ENCODE measurements around the gene DDAH2.
"Not testable (repeated sequence)": the region's sequence is repeated elsewhere in the genome, so short reads cannot be mapped to it uniquely, and the experiment has no call there.

The DDAH2 gene

DNA sequence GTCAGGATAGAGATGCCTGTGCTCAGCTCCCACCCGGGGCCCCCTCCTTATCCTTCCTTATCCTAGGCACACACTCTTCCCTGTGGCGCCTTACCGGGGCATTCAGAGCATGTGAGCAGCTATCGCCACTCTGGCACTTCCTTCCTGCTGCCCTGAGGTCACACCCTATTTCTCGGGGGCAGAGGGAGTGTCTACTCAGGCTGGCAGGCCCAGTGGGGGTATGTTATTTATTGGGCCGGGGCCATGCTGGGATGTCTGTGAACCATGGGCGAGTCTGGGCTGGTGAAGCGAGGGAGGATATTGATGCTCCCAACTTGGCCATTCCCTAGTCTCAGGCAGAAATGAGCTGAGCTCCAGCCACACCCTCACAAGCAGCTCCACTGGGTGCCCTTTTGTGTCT lies 17.9 kb downstream of the DDAH2 start:
- no peak for DNase-seq

GRCh38 chr6:31710523-31711219 lies 18.4 kb downstream of the DDAH2 start:
- DNase-seq, result no peak

- not testable (repeated sequence) for DNase-seq
These were observed 19.9 kb downstream of the DDAH2 start for GRCh38 chr6:31709157-31709556.

DNA sequence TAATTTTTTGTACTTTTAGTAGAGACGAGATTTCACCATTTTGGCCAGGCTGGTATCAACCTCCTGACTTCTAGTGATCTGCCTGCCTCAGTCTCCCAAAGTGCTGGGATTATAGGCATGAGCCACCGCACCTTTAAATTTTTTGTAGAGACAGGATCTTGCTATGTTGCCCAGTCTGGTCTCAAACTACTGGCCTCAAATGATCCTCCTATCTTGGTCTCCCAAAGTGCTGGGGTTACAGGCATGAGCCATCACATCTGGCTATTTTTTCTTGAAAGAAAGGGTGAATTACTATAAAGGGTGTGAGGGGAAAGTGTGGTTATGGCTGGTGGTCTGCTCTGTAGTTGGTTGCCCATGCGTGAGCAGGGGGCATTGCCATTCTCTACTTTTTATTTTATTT lies 20.9 kb downstream of the DDAH2 start:
- no peak for DNase-seq

GRCh38 chr6:31707701-31708100 lies 21.4 kb downstream of the DDAH2 start:
- DNase-seq, result no peak

DNA sequence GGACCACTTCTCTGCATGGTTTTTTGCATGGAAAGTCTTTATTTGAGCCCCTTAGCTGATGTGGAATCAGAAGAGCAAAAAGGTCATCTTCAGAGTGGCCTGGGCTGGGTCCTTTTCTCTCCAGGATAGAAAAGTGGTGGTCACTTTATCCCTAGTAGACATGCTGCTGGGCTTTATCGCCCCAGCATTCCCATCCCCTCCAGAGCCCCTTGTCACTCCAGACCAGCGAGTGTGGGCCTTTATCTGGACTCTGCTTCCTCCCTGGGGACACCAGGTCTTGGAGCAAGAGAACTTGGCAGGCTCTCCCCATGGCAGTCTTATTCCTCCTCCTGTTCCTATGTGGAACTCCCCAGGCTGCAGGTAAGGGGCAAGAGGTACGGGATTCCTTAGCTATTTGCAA lies 22.5 kb downstream of the DDAH2 start, which contains the start of gene LY6G6F:
LY6G6F (plus strand) TSS at position 268 of the 400 bp plus-strand sequence; CDS start at position 309, 41 bp downstream.
- DNase-seq, result no peak

GRCh38 chr6:31705931-31706330 lies 23.2 kb downstream of the DDAH2 start:
- no peak for DNase-seq

DNA sequence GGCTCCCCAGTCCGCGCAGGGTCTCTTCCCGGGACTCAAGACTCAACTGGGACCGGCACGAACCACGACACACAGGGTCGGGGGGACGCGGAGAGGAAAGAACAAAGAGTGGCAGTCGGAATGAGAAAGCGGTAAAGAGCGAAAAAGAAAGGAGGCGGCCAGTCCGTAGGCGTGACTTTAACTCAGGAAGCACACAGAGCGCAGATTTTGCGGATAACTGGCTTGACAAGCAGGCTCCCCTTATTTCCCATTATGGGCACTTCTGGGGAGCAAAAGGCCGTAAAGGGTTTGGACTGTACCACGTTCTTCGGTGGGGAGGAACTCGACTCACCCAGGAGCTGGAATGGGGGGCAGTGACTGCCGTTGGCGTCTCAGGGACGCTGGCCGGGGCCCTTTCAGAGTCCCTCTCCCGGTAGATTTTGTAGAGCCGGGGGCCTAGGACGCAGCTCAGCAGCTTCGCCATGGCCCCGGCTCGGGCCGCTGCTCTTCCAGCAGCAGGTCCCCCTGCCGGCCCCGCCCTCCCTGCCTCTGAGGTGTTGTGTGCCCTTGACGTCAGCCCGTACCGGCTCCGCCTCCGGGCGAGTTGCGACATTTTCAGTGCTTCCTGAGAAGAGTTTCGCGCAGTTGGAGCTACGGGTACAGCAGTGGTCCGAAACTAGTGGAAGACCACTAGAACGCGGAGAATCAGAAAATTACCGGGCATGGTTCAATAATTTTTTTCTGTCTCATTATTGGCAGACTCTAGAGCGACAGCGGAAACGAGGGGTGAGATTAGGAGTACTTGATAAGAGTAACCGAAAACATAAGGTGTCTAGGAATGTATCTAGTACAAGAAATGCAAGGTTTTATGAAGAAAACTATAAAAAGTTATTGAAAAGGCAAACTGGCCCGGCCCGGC lies 26.0 kb downstream of the DDAH2 start, which contains the start of gene ABHD16A:
ABHD16A (minus strand) TSS at position 506 of the 898 bp plus-strand sequence; CDS start at position 463, 43 bp downstream.
- DNase-seq, result peak; percentile 97

GRCh38 chr6:31702405-31702818 lies 26.7 kb downstream of the DDAH2 start:
- no peak for DNase-seq

- DNase-seq, result no peak
These were observed 27.3 kb downstream of the DDAH2 start for GRCh38 chr6:31701666-31702404.

GRCh38 chr6:31700740-31701401 lies 28.2 kb downstream of the DDAH2 start:
- no peak for DNase-seq

- DNase-seq, result no peak
These were observed 31.5 kb downstream of the DDAH2 start for GRCh38 chr6:31697555-31697954.

GRCh38 chr6:31693535-31693934 lies 35.6 kb downstream of the DDAH2 start:
- DNase-seq, result no peak

DNA sequence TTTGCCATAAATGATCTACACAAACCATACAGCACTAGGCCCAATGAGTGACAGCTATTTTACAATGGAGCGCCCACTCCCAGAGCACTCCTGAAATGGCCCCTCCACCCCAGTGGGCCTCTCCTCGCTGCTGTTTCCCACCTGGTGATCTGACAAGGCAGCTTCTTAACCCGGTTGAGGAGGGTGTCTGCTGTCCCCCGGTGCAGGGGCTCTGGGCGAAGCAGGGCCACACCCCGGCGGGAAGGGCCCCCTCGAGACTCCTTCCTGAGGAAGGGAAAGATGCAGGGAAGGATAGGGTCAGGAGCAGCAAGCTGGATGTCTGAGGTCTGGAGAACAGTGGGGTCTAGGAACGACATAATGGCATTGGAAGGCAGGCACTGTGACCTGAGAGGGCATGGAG lies 36.2 kb downstream of the DDAH2 start:
- no peak for DNase-seq

DNA sequence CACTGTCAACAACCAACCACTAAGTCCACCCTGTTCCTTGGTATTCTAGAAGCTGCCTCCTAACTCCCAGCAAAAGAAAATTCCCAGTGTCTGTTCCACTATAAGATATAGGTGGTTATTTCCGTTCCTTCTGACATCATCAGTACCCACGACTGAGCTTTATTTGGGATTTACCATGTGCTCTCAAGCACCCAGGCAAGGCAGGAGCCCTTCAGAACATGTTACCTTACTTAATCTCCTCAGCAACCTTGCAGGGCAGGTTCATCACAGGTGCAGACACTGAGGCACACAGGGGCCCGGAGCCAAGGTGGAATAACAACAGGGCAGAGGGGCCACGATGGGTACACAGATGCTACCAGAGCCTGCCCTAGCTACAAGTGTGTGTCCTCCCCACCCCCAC lies 36.7 kb downstream of the DDAH2 start:
- no peak for DNase-seq

GRCh38 chr6:31691564-31692108 lies 37.5 kb downstream of the DDAH2 start:
- no peak for DNase-seq

GRCh38 chr6:31691078-31691463 lies 38.0 kb downstream of the DDAH2 start:
- no peak for DNase-seq

- no peak for DNase-seq
These were observed 38.6 kb downstream of the DDAH2 start for GRCh38 chr6:31690231-31691077.

DNA sequence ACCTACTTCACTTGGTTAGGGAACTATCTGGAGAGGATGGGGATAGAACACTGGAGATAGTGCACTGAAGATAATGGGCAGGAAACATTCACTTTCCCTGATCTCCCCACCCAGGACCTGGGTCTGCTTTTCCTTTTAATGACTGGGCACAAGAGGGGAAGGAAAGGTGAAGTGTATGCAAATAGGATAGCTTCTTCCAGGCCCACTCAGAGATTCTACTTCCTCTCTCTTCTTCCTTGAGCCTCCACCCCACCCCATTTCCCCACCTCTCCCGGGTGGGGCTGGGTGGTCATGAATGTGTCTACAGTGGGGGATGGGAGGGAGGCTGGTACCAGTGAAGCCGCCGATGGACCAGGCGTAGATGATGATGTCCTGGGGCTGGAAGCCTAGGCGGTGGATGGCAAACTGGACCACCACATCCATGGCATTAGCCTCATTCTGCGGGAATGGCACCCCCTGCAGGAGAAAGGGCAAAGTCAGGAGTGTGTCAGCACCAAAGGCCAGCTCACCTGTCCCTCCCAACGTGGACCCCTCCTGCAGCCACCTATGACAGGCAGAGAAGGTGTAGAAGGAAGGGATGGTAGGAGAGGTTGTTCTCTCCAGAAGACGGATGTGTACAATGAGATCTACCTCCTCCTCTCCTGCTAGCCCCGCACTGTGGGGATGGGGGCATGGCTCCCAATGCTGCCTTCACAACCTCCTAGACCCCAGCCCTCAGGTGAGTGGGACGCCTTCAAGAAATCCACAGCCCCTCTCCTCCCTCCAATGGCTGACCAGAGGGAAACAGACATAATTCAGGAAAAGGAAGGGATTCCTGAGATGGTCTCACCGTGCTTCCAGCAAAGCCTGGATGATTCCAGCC lies 39.6 kb downstream of the DDAH2 start:
- DNase-seq, result no peak

Measured in activated gamma-delta T cell treated with Interleukin-2 at 50 U/mL for 16 hours (primary cell).